Central memory CD4-positive, alpha-beta T cell (primary cell): ENCODE measurements around the gene PATL1.
"Not testable (repeated sequence)": the region's sequence is repeated elsewhere in the genome, so short reads cannot be mapped to it uniquely, and the experiment has no call there.

Experiments used
- DNase-seq: peaks from one replicate; pipeline ENCODE4 v3.0.0; 2022

PATL1 gene

DNA sequence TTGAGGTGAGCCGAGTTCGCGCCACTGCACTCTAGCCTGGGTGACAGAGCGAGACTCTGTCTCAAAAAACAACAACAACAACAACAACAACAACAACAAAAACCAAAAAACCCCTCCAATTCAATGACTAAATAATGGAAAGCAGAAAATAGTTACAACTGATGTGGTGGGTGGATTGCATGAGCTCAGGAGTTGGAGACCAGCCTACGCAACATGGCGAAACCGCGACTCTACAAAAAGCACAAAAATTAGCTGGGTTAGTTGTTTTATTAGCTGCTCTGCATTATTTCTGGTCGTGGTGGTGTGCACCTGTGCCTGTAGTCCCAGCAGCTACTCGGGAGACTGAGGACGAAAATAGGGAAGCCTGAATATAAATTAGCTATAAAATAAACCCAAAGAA lies 2.6 kb upstream of the PATL1 start:
- no peak for DNase-seq

DNA sequence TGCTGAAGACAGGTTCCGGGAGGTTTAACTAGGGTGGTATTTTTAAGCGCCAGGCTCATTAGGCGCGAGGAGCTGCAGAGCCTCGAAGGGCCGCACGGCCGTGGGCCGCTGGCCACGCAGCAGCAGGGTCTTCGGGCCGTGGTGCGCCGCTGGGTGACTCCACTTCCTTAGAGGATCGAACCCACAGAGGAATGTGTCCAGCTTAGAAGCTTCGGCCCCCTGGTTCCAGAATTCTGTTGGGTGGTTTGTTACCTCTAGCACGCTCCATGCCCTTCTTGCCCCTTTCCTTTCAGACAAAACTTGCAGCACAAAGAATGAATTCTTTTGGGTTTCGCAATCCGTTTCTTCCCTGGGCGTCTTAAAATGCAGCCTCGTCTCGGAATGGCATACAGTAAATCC lies 773 bp upstream of the PATL1 start:
- DNase-seq, result no peak

DNA sequence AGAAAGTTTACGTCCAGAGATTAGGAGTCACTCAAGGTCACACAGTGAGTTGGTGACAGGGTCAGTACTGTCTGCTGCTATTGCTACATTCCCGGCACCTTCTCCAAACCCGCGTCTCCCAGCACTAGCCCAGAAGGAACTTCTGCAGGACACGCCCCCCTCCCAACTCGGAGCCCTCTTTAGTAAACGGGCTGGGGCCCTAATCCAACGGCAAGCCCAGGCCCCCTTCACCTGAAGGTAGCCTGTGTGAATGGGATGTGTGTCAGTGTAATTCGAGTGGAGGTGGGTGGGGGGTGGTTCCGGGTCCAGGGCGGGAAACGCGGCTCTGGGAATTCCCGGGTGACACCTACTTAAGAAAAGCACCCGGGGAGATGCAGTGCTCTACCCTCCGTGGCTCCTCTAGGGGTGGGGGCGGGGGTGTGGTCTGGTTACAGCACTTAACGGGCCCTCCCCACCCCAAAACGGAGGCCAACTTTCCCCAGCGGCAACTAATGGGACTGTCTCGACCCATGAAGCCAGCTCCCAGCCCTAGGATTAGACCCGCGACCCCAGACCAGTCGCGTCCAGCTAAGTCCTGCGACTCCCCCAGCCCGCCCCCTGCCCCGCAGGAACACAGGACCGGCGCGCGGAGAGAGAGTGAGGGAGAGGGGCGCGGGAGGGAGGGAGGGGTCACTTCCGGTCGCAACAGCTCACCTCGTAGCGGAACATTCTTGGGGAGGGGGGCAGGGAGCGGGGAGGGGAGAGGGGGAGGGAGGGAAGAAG lies 468 bp downstream of the PATL1 start:
- no peak for DNase-seq

DNA sequence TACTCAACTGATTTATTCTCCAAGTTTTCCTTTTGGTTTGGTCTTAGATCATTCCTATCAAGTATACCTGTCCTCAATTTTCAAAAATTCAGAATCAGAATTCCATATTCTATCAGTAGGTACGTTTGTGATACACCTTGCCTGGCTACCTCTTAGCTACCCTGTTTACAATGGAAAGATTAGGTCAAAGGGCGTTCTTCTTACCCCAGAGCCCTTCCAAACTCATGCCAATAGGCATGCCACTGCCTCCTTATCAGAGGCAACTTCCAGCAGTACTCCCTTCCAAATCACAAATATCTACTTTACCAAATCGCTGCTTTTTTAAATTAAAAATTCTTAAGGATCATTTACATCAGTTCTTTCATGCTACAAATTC lies 1.0 kb downstream of the PATL1 start:
- no peak for DNase-seq

DNA sequence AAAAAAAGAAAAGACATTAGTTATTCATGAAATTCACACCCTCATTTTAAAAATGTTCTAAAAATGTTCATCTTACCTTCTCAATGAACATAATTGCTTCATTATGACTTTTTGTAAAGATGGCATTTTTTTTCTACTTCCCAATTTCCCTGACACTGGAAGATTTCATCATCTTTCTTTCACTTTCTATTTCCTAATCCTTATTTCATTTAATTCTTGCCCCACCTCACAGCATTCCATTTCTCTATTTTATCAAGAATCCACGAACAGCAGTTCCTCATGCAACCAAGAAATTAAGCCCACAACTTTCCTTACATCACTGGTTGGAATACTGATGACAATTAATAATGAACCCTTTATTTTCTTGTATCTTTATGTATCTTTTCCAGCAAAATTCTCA lies 1.9 kb downstream of the PATL1 start:
- no peak for DNase-seq

DNA sequence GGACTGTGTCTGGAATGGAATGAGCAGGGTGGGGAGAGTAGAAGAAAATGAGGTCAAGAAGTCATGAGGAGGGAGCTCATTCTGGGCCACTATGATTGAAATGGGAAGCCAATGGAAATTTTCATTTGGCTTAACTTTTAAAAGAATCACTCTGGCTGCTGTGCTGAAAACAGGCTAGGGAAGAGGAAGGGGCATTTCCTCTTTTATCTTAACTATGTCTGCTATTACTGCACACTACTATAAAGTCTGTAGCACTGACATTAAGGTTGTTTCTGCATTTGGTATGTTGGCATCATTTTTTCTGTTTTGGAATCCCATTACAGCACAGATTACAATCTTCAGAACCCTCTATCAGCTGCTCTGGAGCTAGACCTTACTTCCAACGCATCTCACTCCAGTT lies 8.2 kb downstream of the PATL1 start:
- DNase-seq, result no peak

DNA sequence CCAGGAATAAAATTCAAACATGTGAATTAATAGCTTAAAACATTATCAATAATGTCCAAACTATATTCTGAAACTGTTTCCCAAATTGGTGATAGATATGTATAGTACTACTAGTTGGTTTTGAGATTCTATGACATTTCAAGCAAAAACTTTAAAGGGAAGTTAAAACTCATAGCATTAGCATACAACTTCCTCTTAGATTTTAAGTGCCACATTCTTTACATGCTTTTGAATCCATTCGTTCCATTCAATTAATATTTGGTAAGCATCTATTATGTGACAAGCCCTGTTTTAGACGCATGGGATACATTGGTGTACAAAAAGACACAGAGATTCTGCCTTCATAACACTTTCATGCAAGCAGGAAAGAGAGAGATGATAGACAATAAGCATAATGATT lies 8.9 kb downstream of the PATL1 start:
- DNase-seq, result no peak

DNA sequence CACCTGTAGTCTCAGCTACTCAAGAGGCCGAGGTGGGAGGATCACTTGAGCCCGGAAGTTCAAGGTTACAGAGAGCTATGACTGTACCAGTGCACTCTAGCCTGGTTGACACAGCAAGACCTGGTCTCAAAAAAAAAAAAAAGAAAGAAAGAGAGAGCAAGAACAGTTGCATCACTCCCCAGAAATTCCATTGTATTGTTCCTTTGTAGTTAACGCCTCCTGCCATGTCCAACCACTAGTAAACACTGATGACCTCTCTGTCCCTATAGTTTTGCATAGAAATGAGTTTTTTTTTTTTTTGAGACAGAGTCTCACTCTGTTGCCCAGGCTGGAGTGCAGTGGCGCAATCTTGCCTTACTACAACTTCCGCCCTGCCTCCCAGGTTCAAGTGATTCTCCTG lies 10.8 kb downstream of the PATL1 start:
- no peak for DNase-seq

DNA sequence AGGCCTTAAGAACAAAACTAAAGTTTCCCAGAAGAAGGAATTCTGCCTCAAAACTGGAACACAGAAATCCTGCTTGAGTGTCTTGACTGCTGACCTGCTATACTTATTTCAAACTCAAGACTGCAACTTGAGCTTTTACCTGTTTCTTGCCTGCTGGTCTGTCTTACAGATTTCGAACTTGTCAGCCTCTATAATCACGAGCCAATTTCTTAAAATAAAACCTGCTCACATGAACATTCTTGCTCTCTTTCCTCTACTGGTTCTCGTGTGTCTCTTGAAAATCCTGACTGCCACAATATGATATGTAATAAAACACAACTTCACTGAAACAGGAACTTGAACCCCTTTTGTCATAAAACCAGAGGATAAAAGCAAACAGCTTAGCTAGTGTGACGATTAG lies 13.9 kb downstream of the PATL1 start:
- DNase-seq, result no peak

DNA sequence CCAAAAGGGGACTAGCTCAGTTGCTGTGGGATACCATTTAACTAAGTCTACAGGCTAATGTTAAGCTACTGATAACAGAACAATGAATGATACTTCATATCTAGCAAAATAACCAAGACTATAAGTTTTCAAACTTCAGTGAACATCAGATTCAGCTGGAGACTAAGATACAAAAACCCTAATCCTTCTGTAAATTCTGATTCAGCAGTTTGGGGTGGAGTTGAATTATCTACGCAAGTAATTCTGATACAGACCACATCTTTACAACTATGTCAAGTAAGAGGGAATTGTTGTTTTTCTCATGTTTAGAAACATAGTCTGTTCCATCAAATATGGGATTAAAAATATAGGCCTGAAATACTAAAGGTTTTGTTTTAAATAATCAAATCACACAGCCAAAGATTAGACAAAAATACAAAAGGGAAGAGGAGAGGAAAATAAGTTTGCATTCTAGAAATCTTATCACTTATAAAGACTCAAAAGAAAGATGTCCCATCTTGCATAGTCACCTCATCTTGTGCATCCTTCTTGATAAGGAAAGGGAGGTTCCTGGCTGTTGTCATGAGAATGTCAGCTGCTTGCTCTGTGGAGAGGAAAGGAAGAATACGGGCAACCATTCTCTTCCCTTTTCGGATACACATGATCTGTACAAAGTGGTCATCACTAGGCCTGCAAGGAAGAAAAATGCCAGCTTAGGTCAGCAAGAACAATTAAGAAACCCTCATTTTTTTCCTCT lies 21.4 kb downstream of the PATL1 start:
- no peak for DNase-seq

DNA sequence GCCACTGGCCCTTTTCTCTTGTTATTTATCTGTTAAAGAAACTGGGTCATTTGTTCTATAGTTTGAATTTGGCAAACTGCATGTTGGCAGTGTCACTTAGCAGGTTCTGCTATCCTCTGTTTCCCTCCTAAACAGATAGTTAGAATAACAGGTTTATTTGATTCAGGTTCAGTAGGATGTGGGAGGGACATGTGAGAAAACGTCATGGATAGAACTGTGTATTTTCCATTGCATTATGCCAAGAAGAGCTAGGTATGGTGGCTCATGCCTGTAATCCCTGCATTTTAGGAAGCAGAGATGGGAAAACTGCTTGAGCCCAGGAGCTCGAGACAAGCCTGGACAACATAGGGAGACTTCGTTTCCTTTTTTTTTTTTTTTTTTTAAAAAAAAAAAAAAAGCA lies 24.3 kb downstream of the PATL1 start:
- DNase-seq, result no peak

DNA sequence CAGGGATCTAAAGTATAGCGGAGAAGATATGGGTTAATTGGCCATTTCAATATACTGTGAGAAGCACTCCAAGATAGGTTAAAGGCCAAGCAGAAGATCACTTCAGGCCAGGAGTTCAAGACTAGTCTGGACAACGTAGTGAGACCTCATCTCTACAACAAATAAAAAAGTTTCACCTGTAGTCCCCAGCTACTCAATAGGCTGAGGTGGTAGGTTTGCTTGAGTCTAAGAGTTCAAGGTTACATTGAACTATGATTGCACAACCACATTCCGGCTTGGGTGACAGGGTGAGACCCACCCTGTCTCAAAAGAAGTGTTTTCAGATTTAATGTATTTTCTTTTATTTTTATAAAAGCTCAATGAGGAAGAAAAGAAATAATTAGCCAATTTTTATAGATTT lies 25.4 kb downstream of the PATL1 start:
- DNase-seq, result no peak

DNA sequence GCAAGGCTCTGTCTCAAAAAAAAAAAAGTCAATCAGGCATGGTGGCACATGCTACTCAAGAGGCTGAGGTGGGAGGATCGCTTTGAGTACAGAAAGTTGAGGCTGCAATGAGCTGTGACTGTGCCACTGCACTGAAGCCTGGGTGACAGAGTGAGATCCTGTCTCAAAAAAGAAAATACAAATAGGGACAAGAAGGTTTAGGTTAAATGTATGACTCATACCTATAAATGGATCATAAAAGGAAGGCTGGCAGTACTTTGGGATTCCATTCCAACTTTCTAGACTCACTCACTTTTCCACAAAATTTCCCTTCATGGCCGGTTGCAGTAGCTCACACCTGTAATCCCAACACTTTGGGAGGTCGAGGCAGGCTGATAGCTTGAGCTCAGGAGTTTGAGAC lies 27.7 kb downstream of the PATL1 start:
- no peak for DNase-seq

DNA sequence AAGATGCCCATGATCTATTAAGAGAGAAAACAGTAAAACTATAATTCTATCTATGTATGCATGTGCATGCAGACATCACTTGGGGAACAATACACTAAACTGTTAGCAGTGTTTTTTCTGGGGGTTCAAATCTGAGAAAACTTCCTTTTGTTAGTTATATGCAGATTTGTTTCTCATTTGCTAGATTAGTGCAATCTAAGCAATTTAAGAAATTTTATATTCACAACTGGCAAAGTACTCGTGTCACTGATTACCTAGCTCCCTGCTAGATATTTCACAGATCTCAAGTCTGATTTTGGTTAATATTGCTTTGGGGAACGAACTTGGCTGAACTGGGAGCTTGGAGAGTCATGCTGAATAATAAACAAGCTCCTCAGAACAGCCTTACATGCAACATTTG lies 38.3 kb downstream of the PATL1 start:
- no peak for DNase-seq

DNA sequence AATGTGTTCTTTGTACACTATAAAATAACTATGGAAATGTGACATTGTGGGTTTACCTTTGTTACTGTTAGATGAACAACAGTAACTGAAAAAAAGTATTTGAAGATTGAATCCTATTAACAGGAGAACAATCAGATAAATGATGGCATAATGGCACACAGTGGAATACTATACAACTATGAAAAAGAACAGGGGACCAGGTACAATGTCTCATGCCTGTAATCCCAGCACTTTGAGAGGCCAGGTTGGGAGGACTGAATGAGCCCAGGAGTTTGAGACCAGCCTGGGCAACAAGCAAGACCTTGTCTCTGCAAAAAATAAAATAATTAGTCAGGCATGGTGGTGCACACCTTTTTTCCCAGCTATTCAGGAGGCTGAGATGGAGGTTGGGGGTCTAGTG lies 38.8 kb downstream of the PATL1 start:
- DNase-seq, result no peak

DNA sequence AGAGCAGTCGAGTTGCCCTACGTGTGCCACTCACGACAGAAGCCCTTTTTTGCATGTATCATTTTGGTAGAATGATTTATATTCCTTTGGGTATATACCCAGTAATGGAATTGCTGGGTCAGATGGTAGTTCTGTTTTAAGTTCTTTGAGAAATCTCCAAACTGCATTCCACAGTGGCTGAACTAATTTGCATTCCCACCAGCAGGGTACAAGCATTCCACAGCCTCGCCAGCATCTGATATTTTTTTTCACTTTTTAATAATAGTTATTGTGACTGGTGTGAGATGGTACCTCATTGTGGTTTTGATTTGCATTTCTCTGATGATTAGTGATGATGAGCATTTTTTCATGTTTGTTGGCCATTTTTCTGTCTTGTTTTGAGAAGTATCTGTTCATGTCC lies 41.9 kb downstream of the PATL1 start:
- DNase-seq, result not testable (repeated sequence)

DNA sequence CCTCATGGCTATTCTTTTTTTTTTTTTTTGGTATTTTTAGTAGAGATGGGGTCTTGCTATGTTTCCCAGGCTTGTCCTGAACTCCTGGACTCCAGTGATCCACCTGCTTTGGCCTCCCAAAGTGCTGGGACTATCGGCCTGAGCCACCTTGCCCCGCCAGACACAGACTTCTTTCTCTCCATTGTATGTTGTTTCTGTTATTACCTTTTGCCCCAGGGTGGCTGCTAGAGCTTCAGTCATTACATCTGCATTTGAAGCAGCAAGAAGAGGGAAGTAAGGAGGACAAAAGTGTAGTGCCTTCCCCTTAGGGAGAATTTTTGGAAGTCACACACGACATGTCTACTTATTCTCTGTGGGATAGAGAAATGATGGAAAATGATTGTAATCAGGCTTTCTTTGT lies 43.1 kb downstream of the PATL1 start:
- DNase-seq, result no peak

DNA sequence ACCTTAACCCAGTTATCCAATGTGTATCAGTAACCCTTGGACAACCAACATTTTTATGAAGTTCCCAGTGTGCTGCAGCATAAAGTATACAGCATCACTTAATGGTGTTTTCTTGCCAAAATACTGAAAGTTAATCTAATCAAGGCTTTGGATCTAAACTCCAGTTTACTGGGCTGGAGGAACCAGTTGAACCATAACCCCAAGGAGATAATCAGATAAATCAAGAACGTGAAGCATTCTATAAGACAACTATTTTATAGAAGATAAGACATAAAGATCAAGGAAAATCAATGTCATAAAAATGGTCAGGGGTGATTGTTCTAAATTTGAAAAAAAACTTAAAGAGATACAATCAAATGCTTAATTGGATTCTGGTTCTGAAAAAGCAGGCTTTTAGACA lies 51.0 kb downstream of the PATL1 start:
- DNase-seq, result no peak

DNA sequence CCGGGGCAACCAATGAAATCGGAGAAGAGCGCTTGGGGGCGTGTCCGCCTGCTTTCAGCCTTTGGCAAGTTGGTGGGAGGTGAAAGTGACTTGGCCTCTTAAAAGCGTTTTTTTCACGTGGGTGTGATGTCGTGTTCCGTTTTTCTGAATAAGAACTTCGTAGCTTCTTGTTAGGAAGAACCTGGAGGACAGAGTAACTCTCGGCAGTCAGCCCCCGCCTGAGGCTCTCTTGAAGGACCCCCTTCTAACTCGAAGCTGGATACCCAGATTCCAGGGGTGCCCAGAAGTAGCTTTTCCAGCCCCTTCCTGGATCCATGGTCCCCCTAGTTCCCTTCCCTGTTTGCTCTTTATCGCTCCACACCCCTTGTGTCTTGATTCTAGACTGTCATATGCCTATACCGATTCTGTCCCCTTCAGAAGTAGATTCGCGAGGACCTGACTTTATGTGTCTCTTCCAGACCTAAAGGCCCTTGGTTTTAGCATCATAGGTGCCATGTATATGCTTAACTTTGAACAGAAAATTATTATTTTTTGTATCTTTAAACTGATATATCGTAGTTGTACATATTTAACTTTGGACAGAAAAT lies 52.3 kb downstream of the PATL1 start:
- no peak for DNase-seq

DNA sequence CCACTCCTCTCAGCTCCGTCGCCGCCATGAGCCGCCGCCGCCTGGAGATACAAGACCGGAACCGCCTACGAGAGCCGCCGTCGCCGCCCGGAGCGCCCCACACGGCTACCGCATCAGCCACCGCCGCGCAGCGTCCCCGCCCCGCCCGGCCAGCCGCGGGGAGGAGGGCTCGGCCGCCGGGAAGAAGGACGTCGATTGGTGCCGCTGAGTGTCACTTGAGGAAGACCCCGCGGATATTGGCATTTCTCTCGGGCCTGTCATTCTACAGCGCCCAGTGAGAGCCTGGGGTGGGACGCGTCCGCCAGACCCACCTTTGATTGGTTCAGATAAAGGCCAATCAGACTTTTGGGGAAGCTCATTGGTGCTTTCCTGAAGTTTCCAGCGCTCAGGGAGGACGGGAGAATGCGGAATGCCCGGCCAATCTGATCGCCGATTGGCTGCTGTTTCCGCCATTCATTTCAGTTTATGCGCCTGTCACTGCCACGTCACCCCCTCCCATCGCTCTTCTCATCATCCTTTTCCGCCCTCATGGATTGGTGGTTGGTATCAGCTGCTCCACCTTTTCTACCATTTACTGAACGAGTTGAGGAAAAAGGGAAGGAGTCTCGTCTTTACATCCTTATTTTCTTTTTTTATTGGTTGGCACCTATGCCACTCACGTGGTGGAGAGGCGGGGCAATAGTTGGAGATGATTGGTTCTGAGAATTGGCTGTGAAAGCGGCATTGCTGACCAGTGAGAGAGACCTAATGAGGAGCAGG lies 53.0 kb downstream of the PATL1 start, which contains the start of gene OSBP:
TSS of gene OSBP (minus strand) at position 138 of the 759 bp plus-strand sequence. CDS start at position 28, 110 bp downstream.
- peak; percentile 100 for DNase-seq

DNA sequence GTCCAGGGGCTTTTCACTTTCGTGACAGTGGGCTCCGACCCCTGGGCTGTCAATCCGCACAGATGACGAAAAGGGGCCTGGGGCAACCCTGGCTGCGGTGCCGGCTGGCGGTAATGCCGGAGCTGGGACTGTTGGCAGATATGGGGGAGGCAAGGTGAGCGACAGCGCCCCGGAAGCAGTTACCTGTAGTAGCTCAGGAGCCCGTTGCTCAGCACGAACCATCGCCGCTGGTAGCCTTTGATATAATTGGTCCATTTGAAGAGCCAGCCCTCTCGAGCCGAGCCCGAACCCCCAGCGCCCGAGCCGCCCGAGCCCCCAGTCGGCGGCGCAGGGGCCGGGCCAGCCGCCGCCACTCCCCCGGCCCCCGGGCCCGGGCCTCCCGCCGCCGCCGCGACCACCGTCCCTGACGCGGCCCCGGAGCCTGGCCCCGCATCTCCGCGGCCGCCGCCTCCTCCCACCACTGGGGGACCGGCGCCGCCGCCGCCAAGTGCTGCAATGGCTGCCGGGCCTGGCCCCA lies 53.7 kb downstream of the PATL1 start:
- peak; percentile 71 for DNase-seq

DNA sequence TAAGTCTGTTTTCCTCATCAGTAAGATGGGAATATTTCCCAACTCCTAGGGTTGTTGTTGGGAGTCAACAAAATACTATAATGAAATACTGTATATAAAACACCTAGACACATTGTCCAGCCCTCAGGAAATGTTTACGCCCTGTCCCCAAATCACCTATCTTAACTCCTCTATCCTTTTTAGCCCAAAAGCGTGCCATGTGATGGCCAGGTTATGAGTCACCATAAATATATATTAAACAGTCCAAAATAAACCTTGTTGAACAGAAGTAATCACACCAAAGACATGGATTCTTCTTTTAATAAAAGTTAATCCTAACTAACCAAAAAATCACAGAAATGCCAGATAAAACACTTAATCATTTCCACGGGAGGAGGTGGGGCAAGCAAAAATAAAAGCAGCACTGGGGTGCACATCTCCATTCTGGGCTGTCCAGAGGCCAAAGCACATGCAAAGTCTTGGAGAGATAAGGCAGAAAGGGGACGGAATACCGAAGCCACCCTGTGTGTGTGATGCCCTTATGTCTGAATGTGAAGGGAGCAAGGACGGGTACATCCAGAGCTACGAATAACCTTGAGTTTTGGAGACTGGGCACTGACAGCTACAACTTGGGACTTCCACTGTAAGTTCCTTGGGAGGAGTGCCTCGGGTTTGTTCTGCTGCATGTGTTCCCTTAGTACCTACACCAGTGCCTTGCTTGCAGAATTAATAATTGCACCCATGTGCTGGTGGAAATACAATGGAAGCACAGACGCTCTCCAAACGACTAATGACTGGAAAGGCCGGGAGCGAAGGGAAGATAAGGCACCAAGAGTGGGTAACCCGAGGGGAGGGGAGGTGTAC lies 54.3 kb downstream of the PATL1 start:
- DNase-seq, result no peak
